ENCODE results near the gene SNAPC4.

DNA sequence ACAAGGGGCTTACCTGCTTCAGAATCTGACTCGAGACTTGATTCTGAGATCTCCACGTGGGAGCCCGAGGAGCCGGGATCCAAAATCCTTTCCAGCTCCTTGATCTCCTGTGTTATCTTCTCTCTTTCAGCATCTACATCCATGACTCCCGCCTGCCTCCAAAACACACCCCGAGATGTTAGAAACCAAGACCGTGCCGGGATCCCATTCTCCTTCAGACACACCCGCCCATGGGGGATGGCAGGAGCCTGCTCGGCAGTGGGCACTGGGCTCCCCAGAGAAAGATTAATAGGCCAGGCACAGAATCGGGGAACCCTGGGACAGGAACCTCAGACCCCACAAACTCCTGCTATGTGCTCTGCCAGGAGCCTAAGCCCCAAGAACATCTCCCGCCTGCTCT is 1.7 kb downstream of the SNAPC4 start:
- TF ChIP-seq, protein P1, sequence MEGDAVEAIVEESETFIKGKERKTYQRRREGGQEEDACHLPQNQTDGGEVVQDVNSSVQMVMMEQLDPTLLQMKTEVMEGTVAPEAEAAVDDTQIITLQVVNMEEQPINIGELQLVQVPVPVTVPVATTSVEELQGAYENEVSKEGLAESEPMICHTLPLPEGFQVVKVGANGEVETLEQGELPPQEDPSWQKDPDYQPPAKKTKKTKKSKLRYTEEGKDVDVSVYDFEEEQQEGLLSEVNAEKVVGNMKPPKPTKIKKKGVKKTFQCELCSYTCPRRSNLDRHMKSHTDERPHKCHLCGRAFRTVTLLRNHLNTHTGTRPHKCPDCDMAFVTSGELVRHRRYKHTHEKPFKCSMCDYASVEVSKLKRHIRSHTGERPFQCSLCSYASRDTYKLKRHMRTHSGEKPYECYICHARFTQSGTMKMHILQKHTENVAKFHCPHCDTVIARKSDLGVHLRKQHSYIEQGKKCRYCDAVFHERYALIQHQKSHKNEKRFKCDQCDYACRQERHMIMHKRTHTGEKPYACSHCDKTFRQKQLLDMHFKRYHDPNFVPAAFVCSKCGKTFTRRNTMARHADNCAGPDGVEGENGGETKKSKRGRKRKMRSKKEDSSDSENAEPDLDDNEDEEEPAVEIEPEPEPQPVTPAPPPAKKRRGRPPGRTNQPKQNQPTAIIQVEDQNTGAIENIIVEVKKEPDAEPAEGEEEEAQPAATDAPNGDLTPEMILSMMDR (IDR thresholded peaks at IDR 0.05) = no peak
- no peak for TF ChIP-seq SIN3A (IDR thresholded peaks at IDR 0.05; ENCODE audit: borderline replicate concordance, insufficient read depth, low read depth, low read length)
